K562 (cell line): Measurements from ENCODE around the gene ALG8. TPM values are rescaled to one million over a fixed set of nuclear protein-coding genes. Genes with fewer than 3 reads are reported as not detected.

ENCODE experiments used
- ATAC-seq: fragments of 200-7000 bp; cut with Tn5 transposase; 3 replicates; pipeline ENCODE4 v1.9.1; 2020; ENCODE audit warnings: moderate library complexity
- BruUV-seq: library from RNA; stranded (reverse); fragments of 400-500 nt; replicated peaks from 2 replicates; lab custom pipeline; 2021; lab: Mats Ljungman, UMichigan
- CTCF ChIA-PET: fragments of 300-600 bp; formaldehyde crosslinking; extraction: SDS; loops from one replicate; lab custom pipeline; 2021; ENCODE audit warnings: low intra/inter-chr PET ratio; lab: Yijun Ruan, JAX
- POLR2A ChIA-PET: fragments of 300-600, 350-650 bp; sonication (Branson Sonifier 250); formaldehyde crosslinking; extraction: SDS; loops from one replicate; lab custom pipeline; 2021; ENCODE audit warnings: antibody characterized with exemption, inconsistent platforms; lab: Yijun Ruan, JAX
- DNase-seq, 4 experiments: peaks; one replicate each; pipeline versions ENCODE4 v3.0.0 to v3.0.0-alpha.2; 2011 to 2018; ENCODE audit warnings: low spot score in 3 of 4, mixed read lengths in 3 of 4; ENCODE audit errors: extremely low read depth in 1 of 4
- FAIRE-seq: peaks from 2 replicates; lab custom pipeline; 2011; peaks lifted over from hg19 to GRCh38; lab: Jason Lieb, UNC
- H2AFZ ChIP-seq: 2 replicates; pipeline ENCODE4 v1.6.0; 2011; ENCODE audit warnings: low read depth, low read length, control low read depth, inconsistent platforms
- H3K27ac ChIP-seq: fragments of 200-600 bp; 3 replicates; pipeline ENCODE4 v1.8.0; 2011; ENCODE audit warnings: low read depth, mild to moderate bottlenecking, control low read depth, inconsistent platforms, low read length, moderate library complexity, mixed read lengths; ENCODE audit errors: extremely low read depth
- H3K27me3 ChIP-seq, 2 experiments: fragments of 300-600 bp in 1 of 2; 2 replicates in 1 of 2; 3 replicates in 1 of 2; pipeline versions ENCODE4 v1.6.0 to v1.8.0; 2011; ENCODE audit warnings: inconsistent platforms in 2 of 2, low read length in 2 of 2, mild to moderate bottlenecking in 1 of 2, mixed read lengths in 1 of 2, moderate library complexity in 1 of 2; ENCODE audit not compliant: control insufficient read depth in 2 of 2, insufficient read depth in 2 of 2
- H3K36me3 ChIP-seq: fragments of 300-600 bp; 3 replicates; pipeline ENCODE4 v1.8.0; 2011; ENCODE audit warnings: mild to moderate bottlenecking, low read length, inconsistent platforms; ENCODE audit not compliant: control insufficient read depth, insufficient read depth
- H3K4me1 ChIP-seq, 2 experiments: fragments of 200-600 bp in 1 of 2; replicated peaks in 1 of 2; 2 replicates in 1 of 2; 3 replicates in 1 of 2; pipeline versions ENCODE4 v1.5.1 to v1.8.0; 2011; ENCODE audit warnings: inconsistent platforms in 2 of 2, low read length in 2 of 2, mild to moderate bottlenecking in 1 of 2, mixed read lengths in 1 of 2, moderate library complexity in 1 of 2; ENCODE audit not compliant: control insufficient read depth in 2 of 2, insufficient read depth in 2 of 2
- H3K4me2 ChIP-seq: 2 replicates; pipeline ENCODE4 v1.6.1; 2011; ENCODE audit warnings: low read length, control low read depth, inconsistent platforms, mixed read lengths; ENCODE audit not compliant: insufficient read depth
- H3K4me3 ChIP-seq: fragments of 200-600 bp; sonication (generic), shearing (Covaris generic); 2 replicates; pipeline ENCODE4 v1.5.1; 2016; ENCODE audit warnings: control low read depth, inconsistent platforms
- H3K79me2 ChIP-seq: fragments of 200-600 bp; 3 replicates; pipeline ENCODE4 v1.8.0; 2011; ENCODE audit warnings: low read length, inconsistent platforms; ENCODE audit not compliant: control insufficient read depth, insufficient read depth
- H3K9ac ChIP-seq, 2 experiments: 2 replicates each; pipeline versions ENCODE4 v1.6.0 to v1.6.1; 2011; ENCODE audit warnings: low read depth in 2 of 2, low read length in 2 of 2, control low read depth in 1 of 2, inconsistent platforms in 1 of 2, mild to moderate bottlenecking in 1 of 2, mixed read lengths in 1 of 2; ENCODE audit not compliant: insufficient read depth in 1 of 2
- H3K9me1 ChIP-seq: one replicate; pipeline ENCODE4 v1.6.0; 2011; ENCODE audit warnings: inconsistent platforms, mild to moderate bottlenecking, low read length, moderate library complexity; ENCODE audit not compliant: control insufficient read depth, insufficient read depth
- H3K9me3 ChIP-seq: replicated peaks from 2 replicates; pipeline ENCODE4 v1.5.1; 2011; ENCODE audit warnings: low read depth, low read length, inconsistent platforms; ENCODE audit not compliant: control insufficient read depth, insufficient read depth
- H4K20me1 ChIP-seq: replicated peaks from 2 replicates; pipeline ENCODE4 v1.6.1; 2011; ENCODE audit warnings: low read length, inconsistent platforms, mixed read lengths; ENCODE audit not compliant: control insufficient read depth, insufficient read depth
- BMI1 ChIP-seq: fragments of 150-350 bp; IDR thresholded peaks from 2 replicates; pipeline ENCODE4 v1.6.1; 2014; ENCODE audit warnings: low read length
- CBFA2T3 ChIP-seq: fragments of 450-650 bp; IDR thresholded peaks from 2 replicates; pipeline ENCODE4 v1.6.1; 2017
- CC2D1A ChIP-seq: fragments of 450-650 bp; IDR thresholded peaks from 2 replicates; pipeline ENCODE4 v1.6.1; 2017; ENCODE audit warnings: mild to moderate bottlenecking
- COPS2 ChIP-seq: fragments of 450-650 bp; conservative IDR thresholded peaks from 2 replicates; pipeline ENCODE4 v1.6.1; 2016; ENCODE audit warnings: mild to moderate bottlenecking, moderate library complexity
- CREBBP ChIP-seq: IDR thresholded peaks from one replicate; pipeline ENCODE4 v1.6.1; 2012; ENCODE audit warnings: low read depth, mild to moderate bottlenecking, control low read depth, inconsistent platforms, low read length
- DACH1 ChIP-seq: fragments of 450-650 bp; IDR thresholded peaks from 2 replicates; pipeline ENCODE4 v1.6.1; 2018; ENCODE audit not compliant: partially characterized antibody
- MTA1 ChIP-seq: fragments of 450-650 bp; IDR thresholded peaks from 2 replicates; pipeline ENCODE4 v1.6.1; 2017; ENCODE audit warnings: borderline replicate concordance
- PHTF2 ChIP-seq: fragments of 250-450 bp; sonication (Bioruptor Pico); IDR thresholded peaks from 2 replicates; pipeline ENCODE4 v1.5.0; 2021; ENCODE audit warnings: mild to moderate bottlenecking
- POLR2AphosphoS5 ChIP-seq: IDR thresholded peaks from 2 replicates; pipeline ENCODE4 v1.6.1; 2011; ENCODE audit warnings: mild to moderate bottlenecking, low read depth, low read length, moderate library complexity; ENCODE audit not compliant: control insufficient read depth, insufficient read depth
- PTRF ChIP-seq: fragments of 450-650 bp; IDR thresholded peaks from 2 replicates; pipeline ENCODE4 v1.6.1; 2016; ENCODE audit warnings: mild to moderate bottlenecking, missing genetic modification characterization, missing compliant biosample characterization
- TEAD1 ChIP-seq, 2 experiments: fragments of 450-650 bp in 1 of 2; sonication (generic) in 1 of 2; formaldehyde crosslinking; IDR thresholded peaks; 2 replicates each; pipeline versions ENCODE4 v1.4.0 to v1.8.0; 2020 to 2022; ENCODE audit warnings: mild to moderate bottlenecking in 2 of 2, missing genetic modification reagents in 1 of 2
- ZNF232 ChIP-seq: sonication (generic); formaldehyde crosslinking; IDR thresholded peaks from 2 replicates; pipeline ENCODE4 v1.8.0; 2022; ENCODE audit warnings: mild to moderate bottlenecking, missing genetic modification reagents
- ZNF354B ChIP-seq: fragments of 250-450 bp; sonication (Bioruptor Pico); IDR thresholded peaks from 2 replicates; pipeline ENCODE4 v1.4.0; 2020
- ZNF764 ChIP-seq: fragments of 250-450 bp; sonication (Bioruptor Pico); IDR thresholded peaks from 2 replicates; pipeline ENCODE4 v1.4.0; 2020; ENCODE audit warnings: low read depth, mild to moderate bottlenecking, moderate library complexity
- WGBS: fragments of 100-300 bp; shearing (Covaris generic); methylation state at CpG from one replicate; pipeline ENCODE4 v1.1.6; 2016; ENCODE audit warnings: low coverage, mixed read lengths; ENCODE audit not compliant: insufficient coverage; ENCODE audit errors: missing lambda C conversion rate; 5-methylcytosine and 5-hydroxymethylcytosine counted together
- in situ Hi-C: fragments of 300-500 bp; cut with MboI; formaldehyde crosslinking; loops from 4 replicates; pipeline ENCODE4 v1.15.0; 2018; ENCODE audit warnings: inconsistent platforms, mixed read lengths
- intact Hi-C: fragments of 100-400 bp; cut with micrococcal nuclease; formaldehyde crosslinking; loops from 2 replicates; pipeline ENCODE4 v1.14.2; 2022
- polyA plus RNA-seq, 8 experiments: library from polyadenylated mRNA; depleted of rRNA in 4 of 8; stranded (reverse) in 5 of 8; unstranded in 3 of 8; fragments of >200 nt; fragmentation: Nextera tagmentation in 2 of 8; fragmentation: Illumina TruSeq in 1 of 8; extraction: Ambion mirVana in 2 of 8; extraction: Trizol in 1 of 8; gene quantifications; 2 replicates each; pipeline versions ENCODE4 v1.2.1 to v1.2.3, GENCODE V29; 2011 to 2014; ENCODE audit warnings: inconsistent platforms in 1 of 8, missing spikeins in 1 of 8
- total RNA-seq, 7 experiments: library from RNA; depleted of rRNA in 6 of 7; stranded (reverse); fragments of >200 nt in 6 of 7; fragmentation: Illumina TruSeq in 2 of 7; extraction: Trizol in 2 of 7; gene quantifications; 2 replicates each; pipeline versions ENCODE4 v1.2.1 to v1.2.3, GENCODE V29; 2011 to 2021; ENCODE audit warnings: low replicate concordance in 1 of 7
- TF ChIP-seq, protein P1 (sequence below): fragments of 450-650 bp; formaldehyde crosslinking; conservative IDR thresholded peaks from 2 replicates; pipeline ENCODE4 v1.4.0; 2022; ENCODE audit warnings: mild to moderate bottlenecking, missing genetic modification characterization
- TF ChIP-seq, protein P2 (sequence below): sonication (generic); formaldehyde crosslinking; IDR thresholded peaks from 2 replicates; pipeline ENCODE4 v1.8.0; 2022; ENCODE audit warnings: mild to moderate bottlenecking, missing genetic modification reagents

ALG8 gene
- total and polyA plus RNA-seq, 9 of the 15 experiments (the other 6 are each of a cell fraction or from before 2014, with no cell fraction given): 59.3 to 189 (median 106) TPM

DNA sequence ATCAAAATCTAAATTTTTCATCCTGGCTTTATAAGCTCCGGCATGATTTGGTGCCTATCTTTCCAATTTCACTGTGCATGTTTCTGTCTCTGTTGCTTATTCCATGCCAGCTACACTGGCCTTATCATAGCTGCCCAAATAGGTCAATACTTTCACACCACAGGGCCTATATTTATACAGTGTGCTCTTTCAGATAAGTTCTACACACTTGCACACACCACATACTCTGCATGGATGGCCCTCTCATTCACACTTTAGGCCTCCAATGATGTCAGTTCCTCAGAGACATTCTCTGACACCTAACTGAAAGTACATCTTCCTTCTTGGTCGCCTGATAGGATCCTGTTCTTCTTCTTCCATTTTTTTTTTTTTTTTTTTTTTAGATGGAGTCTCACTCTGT is 7.0 kb downstream of the ALG8 start:
- Histone ChIP-seq H3K4me2 (no peak overlapping the region), H3K36me3 (peaks cover 33% of the 10 kb centered on the region), H4K20me1 (no peaks in the 10 kb centered on the region), H3K79me2 (peaks cover 28% of the 10 kb centered on the region), H3K9me3 (peaks cover 4% of the 10 kb centered on the region), H3K27me3 (no peaks in the 10 kb centered on the region), H3K4me1 (no peaks in the 10 kb centered on the region; a peak in 1 of 5 replicates), H3K27ac (no peak overlapping the region), H3K9me1 (no peaks in the 10 kb centered on the region), H3K9ac (no peak overlapping the region), H2AFZ (no peak overlapping the region), H3K4me3 (no peak overlapping the region)
- BruUV-seq: no TSS peak
- in situ Hi-C loops: no loop called here
- FAIRE-seq (no peak), DNase-seq (no peak), ATAC-seq (peak; percentile 28; the same call in 2 of the 3 replicates)
- TF ChIP-seq CBFA2T3 (0 out of 2 replicates have a peak, but pooled peaks have one; percentile 5), DACH1 (no peak), TEAD1 (CRISPR knock-in tag; IDR thresholded peaks at IDR 0.05) (no peak), POLR2AphosphoS5 (peak; percentile 24; the same call in 1 of the 2 replicates)
- intact Hi-C loops: no loop called here
- 94% methylated on average over 2 of the region's 2 CpGs for WGBS
- CTCF ChIA-PET: no interaction called here
- POLR2A ChIA-PET: interaction anchor here (2.9 kb wide), 1 partner anchor 7 kb away, joined by 12 read pairs; the partner anchor contains the start of gene ALG8

DNA sequence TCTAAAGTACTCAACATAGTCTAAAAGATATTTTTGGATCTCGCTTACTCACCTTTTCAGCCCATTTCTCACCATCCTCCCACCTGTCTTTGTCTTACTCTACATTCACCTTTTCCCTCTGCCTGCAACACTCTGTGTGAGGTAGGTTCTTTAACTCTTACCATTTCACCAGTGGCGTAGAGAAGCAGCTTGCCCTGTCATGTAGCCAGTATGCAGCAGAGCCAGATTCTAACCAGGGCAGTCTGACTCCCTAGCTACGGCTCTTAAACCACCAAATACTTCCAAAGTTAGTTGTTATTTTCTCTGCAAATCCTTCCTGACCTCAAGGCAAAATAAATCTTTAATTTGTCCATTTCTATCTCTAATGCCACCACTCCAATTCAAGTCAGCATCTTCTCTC is 7.5 kb downstream of the ALG8 start:
- FAIRE-seq: no peak
- in situ Hi-C loops: no loop called here
- no TSS peak for BruUV-seq
- TF ChIP-seq, protein P1, sequence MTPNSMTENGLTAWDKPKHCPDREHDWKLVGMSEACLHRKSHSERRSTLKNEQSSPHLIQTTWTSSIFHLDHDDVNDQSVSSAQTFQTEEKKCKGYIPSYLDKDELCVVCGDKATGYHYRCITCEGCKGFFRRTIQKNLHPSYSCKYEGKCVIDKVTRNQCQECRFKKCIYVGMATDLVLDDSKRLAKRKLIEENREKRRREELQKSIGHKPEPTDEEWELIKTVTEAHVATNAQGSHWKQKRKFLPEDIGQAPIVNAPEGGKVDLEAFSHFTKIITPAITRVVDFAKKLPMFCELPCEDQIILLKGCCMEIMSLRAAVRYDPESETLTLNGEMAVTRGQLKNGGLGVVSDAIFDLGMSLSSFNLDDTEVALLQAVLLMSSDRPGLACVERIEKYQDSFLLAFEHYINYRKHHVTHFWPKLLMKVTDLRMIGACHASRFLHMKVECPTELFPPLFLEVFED: no peak
- TF ChIP-seq BMI1 (no peak), PHTF2 (CRISPR knock-in tag) (no peak), ZNF354B (CRISPR knock-in tag) (no peak), ZNF764 (CRISPR knock-in tag) (no peak), PTRF (no peak), COPS2 (no peak), CC2D1A (no peak), ZNF232 (CRISPR knock-in tag) (no peak), CREBBP (no peak), MTA1 (no peak)
- TF ChIP-seq, protein P2, sequence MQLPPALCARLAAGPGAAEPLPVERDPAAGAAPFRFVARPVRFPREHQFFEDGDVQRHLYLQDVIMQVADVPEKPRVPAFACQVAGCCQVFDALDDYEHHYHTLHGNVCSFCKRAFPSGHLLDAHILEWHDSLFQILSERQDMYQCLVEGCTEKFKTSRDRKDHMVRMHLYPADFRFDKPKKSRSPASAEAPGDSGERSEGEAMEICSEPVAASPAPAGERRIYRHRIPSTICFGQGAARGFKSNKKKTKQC: no peak

More for the DNA sequence above, 7.5 kb downstream of the ALG8 start:
- Histone ChIP-seq H3K27ac (no peak overlapping the region), H3K4me2 (no peak overlapping the region), H2AFZ (no peak overlapping the region), H3K4me1 (no peaks in the 10 kb centered on the region), H3K27me3 (no peaks in the 10 kb centered on the region), H3K9me1 (no peaks in the 10 kb centered on the region), H3K4me3 (no peak overlapping the region), H4K20me1 (no peaks in the 10 kb centered on the region), H3K9ac (no peak overlapping the region), H3K36me3 (peaks cover 31% of the 10 kb centered on the region), H3K9me3 (peaks cover 4% of the 10 kb centered on the region), H3K79me2 (peaks cover 23% of the 10 kb centered on the region; the same call in 1 of the 3 replicates)
- ChIA-PET CTCF (no interaction called here), POLR2A (interaction anchor here (0.6 to 2.9 kb wide), 3 partner anchors 8 to 1294 kb away, joined by 3 to 12 read pairs (median 3); partner anchors contain the start of gene ALG8)
- peak; percentile 46; the same call in 2 of the 3 replicates for ATAC-seq
- intact Hi-C loops: no loop called here
- no peak for DNase-seq
- WGBS: 65% methylated on average over 3 of the region's 3 CpGs
